Measurements from ENCODE around the gene PIGO.

PIGO gene

DNA sequence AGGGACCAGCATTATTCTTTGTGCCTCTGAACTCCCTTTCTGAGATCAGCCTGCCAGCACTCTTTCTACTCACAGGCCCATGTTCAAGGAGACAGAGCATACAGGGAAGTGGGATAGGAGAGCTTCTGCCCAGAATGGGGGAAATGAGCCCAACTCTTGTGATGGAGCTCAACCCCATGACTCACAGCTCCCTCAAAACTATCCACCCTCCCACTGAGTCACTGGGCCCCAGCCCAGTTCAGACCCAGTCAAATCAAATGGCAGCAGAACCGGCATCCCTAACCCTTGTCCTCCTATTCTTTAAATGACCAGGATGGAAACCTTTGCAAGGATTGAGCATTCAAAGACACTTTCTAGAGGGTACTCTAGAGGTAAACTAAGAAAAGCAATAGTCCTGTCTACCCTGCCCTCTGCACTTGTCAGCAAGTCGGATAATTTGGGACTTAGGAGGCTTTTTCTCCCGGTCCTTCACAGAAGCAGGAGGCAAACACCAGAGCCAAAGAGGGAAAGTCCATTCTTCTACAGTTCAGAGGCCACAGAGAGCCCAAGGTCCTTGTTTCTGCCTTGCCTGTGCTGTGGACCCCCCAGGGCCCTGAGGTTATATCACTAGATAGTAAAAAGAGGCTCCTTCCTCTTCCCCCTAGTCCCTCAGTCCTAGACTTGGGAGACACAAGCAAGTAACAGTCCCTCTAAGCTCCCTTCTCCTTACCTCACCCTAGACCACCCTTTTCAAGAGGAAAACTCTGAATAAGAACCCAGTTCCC, 16.0 kb upstream of the PIGO start:
- in situ Hi-C loops (cut with MboI; ENCODE audit: low pct_unique_long_range_greater_than_20kb, low sequenced_read_pairs, unreplicated experiment): no loop called here
- no peak for DNase-seq (ENCODE audit: low spot score)
- TF ChIP-seq, protein P1, sequence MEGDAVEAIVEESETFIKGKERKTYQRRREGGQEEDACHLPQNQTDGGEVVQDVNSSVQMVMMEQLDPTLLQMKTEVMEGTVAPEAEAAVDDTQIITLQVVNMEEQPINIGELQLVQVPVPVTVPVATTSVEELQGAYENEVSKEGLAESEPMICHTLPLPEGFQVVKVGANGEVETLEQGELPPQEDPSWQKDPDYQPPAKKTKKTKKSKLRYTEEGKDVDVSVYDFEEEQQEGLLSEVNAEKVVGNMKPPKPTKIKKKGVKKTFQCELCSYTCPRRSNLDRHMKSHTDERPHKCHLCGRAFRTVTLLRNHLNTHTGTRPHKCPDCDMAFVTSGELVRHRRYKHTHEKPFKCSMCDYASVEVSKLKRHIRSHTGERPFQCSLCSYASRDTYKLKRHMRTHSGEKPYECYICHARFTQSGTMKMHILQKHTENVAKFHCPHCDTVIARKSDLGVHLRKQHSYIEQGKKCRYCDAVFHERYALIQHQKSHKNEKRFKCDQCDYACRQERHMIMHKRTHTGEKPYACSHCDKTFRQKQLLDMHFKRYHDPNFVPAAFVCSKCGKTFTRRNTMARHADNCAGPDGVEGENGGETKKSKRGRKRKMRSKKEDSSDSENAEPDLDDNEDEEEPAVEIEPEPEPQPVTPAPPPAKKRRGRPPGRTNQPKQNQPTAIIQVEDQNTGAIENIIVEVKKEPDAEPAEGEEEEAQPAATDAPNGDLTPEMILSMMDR (IDR thresholded peaks at IDR 0.05; ENCODE audit: extremely low read depth, insufficient read depth, missing control alignments): no peak

DNA sequence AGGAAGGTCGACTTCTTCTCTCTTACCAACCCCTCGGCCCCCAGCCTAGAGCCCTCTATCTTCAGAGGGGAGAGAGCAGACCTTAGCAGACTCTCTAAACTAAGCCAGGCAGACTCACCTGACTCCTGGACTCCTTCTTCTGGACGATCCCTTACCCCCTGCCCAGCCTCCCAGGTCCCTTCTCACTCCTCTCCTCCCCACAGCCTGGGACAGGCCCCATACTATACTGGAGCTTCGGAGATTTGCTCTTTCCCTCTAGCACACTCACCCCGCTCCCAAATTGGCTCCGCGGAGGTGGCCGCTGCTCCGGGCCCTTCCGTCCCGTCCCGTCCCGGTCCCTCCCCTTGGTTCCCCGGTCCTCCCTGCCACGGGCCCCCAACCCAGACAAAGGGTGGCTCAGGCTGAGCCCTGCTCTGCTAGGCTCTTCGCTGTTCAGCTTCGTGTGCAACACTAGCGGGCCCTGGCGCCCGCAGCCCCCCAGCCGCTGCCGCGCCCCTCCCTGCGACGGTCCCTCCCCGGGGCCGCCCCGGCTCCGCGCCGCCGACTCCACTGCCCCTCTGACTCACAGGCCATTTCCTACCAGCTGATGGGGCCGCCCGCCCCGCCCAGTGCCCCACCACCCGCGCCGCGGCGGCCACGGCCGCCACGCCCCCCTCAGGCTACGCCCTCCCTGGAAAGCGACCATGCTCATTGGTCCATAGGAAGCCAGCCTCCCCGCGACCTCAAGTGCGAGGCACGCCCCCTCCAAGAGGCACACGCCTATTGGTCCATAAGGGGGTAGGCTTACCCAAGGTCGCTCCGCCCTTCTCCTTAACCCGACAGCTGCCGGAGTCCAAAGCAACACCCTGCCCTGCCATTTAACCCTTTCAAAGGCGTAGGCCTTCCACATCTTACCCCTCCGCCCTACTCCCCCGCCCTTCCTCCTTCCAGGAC, 14.9 kb upstream of the PIGO start:
- DNase-seq (ENCODE audit: low spot score): peak; percentile 98
- in situ Hi-C loops (cut with MboI; ENCODE audit: low pct_unique_long_range_greater_than_20kb, low sequenced_read_pairs, unreplicated experiment): no loop called here
- TF ChIP-seq, protein P1 (IDR thresholded peaks at IDR 0.05; ENCODE audit: extremely low read depth, insufficient read depth, missing control alignments): no peak

DNA sequence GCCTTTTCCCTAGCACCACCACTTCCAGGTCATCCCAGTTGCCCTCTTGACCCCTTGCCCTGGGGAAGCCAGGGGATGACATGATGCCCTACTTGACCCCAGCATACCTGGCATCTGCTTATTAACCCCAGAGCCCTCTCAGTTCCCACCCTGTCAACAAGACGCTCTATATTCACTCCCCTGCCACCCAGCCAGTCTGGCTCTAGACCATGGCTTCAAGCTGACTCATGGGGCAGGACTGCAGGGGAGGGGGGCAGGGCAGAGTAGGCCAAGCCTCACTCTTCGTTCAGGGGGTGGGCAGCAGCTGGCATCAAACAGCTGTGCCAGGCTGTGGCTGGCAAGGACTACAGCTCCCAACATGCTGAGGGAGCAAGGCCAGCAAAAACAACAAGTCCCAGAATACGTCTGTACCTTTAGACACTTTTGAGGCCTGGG, 14.0 kb upstream of the PIGO start:
- TF ChIP-seq, protein P1 (IDR thresholded peaks at IDR 0.05; ENCODE audit: extremely low read depth, insufficient read depth, missing control alignments): no peak
- in situ Hi-C loops (cut with MboI; ENCODE audit: low pct_unique_long_range_greater_than_20kb, low sequenced_read_pairs, unreplicated experiment): no loop called here
- DNase-seq (ENCODE audit: low spot score): no peak

DNA sequence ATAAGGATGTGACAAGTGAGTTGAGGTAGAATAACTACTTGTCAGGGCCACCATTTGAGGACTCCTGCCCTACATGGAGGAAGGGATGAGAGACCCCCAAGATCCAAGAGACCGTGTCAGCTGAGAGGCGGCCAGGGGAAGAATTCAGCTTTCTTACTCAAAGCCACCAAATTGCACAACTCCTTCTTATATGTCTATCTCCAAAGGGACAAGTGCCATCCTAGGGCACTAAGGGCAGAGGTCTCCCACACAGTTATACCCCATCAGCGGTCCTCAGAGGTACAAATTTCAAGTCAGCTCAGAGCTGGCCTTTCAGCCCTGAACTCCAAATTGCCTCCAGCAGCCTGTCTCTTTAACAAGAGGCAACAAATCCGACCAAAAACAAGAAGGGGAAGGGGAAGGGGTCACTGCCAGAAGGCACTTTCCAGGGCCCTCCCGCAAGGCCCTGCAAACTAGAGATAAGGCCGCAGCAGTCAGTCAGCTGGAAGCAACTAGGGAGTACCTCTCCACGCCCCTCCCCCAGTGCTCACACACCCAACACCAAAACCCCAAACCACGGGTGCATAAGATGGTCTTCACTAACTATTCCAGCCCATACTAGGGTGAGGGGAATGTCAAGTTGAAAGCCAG, 12.7 kb upstream of the PIGO start:
- TF ChIP-seq, protein P1 (IDR thresholded peaks at IDR 0.05; ENCODE audit: extremely low read depth, insufficient read depth, missing control alignments): no peak
- in situ Hi-C loops (cut with MboI; ENCODE audit: low pct_unique_long_range_greater_than_20kb, low sequenced_read_pairs, unreplicated experiment): no loop called here
- no peak for DNase-seq (ENCODE audit: low spot score)

DNA sequence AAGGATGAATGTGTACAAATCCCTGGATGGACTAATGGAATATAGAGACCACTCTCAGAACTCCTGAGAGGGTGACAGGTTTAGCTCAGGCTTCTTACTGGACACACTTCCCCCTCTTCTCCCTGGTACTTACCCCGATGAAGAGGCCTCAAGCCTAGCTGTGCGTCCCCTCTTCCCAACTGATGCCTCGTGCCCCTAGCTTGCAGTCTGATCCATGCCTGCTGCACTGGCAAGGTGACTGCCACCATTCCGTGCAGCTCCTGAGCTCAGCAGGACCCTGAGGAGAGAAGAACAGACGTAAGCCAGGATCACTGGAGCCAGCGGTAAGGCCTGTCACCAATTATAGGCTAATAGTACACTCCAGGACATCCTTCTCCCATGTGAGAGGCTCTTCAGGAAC, 12.1 kb upstream of the PIGO start:
- in situ Hi-C loops (cut with MboI; ENCODE audit: low pct_unique_long_range_greater_than_20kb, low sequenced_read_pairs, unreplicated experiment): no loop called here
- DNase-seq (ENCODE audit: low spot score): peak; percentile 3
- TF ChIP-seq, protein P1 (IDR thresholded peaks at IDR 0.05; ENCODE audit: extremely low read depth, insufficient read depth, missing control alignments): no peak
